ENCODE data around the gene GFRA4. TPM values are rescaled to one million over a fixed set of nuclear protein-coding genes. Genes with fewer than 3 reads are reported as not detected.

GFRA4 gene
- total RNA-seq, 1 experiment from 2014 or later: not detected

DNA sequence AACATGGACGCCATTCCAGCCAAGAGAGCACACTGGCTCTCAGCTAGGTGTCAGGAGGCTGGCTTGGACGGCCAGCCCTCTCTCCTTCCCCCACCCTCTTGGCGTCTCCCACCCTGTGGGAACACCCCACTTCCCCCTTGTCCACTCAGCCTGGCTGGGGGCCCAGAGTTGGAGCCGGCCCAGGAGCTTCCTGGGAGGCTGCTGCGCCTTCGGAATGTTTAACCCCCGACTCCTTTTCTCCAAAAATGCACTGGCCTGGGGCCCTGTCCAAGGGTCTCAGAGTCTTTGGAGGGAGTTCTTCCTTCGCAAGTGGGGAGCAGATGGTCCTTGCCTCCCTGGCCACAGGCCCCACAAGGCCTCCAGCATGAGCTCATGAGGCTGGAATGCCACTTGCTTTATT lies 14.5 kb upstream of the GFRA4 start:
- H3K4me1 Mint-ChIP-seq: peaks cover 16 to 29% of the 10 kb centered on the region in 2 experiments
- no peak overlapping the region for H3K56ac ChIP-seq (ENCODE audit: insufficient read length, low read depth, low read length)
- H3K9me3 ChIP-seq (ENCODE audit: control insufficient read depth, low read depth, low read length): no peaks in the 10 kb centered on the region
- H3K9me3 Mint-ChIP-seq: no peaks in the 10 kb centered on the region; a peak in 1 of 5 replicates
- no peak overlapping the region for H3K14ac ChIP-seq (ENCODE audit: insufficient read depth, low read length)
- no peak overlapping the region for H3K9ac ChIP-seq (ENCODE audit: extremely low read depth, insufficient read length, low read length)
- no peak overlapping the region for H2AK5ac ChIP-seq (ENCODE audit: insufficient read length, low read length)
- no peak overlapping the region; a peak in 1 of 7 replicates for H3K27ac Mint-ChIP-seq
- peaks cover 2% of the 10 kb centered on the region; the same call in 1 of the 2 replicates for H3K27me3 ChIP-seq (ENCODE audit: insufficient read depth, low read length)
- no peaks in the 10 kb centered on the region for H4K20me1 ChIP-seq (ENCODE audit: control insufficient read depth, insufficient read depth, insufficient read length)
- H4K8ac ChIP-seq (replicated peaks; ENCODE audit: insufficient read length, low read depth, low read length): no peak overlapping the region
- no peak overlapping the region for H2BK20ac ChIP-seq (ENCODE audit: low read depth, low read length, poor library complexity, severe bottlenecking)
- peaks cover 13% of the 10 kb centered on the region for H3K23me2 ChIP-seq (ENCODE audit: insufficient read length, low read depth, low read length, poor library complexity, severe bottlenecking)
- H2BK120ac ChIP-seq (ENCODE audit: low read depth, low read length, poor library complexity, severe bottlenecking): no peak overlapping the region
- no peaks in the 10 kb centered on the region for H3K79me2 ChIP-seq (ENCODE audit: insufficient read depth, low read length)
- H3K27ac ChIP-seq (ENCODE audit: insufficient read length, low read depth, low read length): no peak overlapping the region
- H3K4me3 Mint-ChIP-seq: no peak overlapping the region
- no peak overlapping the region for H3K4me2 ChIP-seq (ENCODE audit: insufficient read depth, insufficient read length, low read length)
- no peaks in the 10 kb centered on the region for H3K79me1 ChIP-seq (ENCODE audit: insufficient read depth, low read depth, low read length, poor library complexity, severe bottlenecking)
- no peak overlapping the region for H3K4ac ChIP-seq (ENCODE audit: low read depth, low read length)
- no peak overlapping the region for H3K18ac ChIP-seq (ENCODE audit: insufficient read length, low read depth, low read length)
- no peaks in the 10 kb centered on the region; the same call in 1 of the 2 replicates for H3K4me1 ChIP-seq (ENCODE audit: insufficient read depth, low read length)
- no peak overlapping the region for H3T11ph ChIP-seq (ENCODE audit: low read length)
- H2AFZ ChIP-seq (ENCODE audit: low read length): no peak overlapping the region
- H4K5ac ChIP-seq (ENCODE audit: insufficient read length, low read depth, low read length): no peak overlapping the region
- no CpG with 5 or more reads among the region's 8 CpGs for WGBS (ENCODE audit: extremely low coverage, insufficient read length, low lambda C conversion rate)
- H3K27me3 Mint-ChIP-seq (ENCODE audit: low read depth): peaks cover 43% of the 10 kb centered on the region
- no peak overlapping the region for H4K91ac ChIP-seq (ENCODE audit: insufficient read length, low read depth, low read length)
- DNase-seq: no peak
- H3K23ac ChIP-seq (ENCODE audit: insufficient read length, low read depth, low read length): no peak overlapping the region
- H2BK12ac ChIP-seq (ENCODE audit: insufficient read length, low read depth, low read length): no peak overlapping the region
- TF ChIP-seq, protein P1, sequence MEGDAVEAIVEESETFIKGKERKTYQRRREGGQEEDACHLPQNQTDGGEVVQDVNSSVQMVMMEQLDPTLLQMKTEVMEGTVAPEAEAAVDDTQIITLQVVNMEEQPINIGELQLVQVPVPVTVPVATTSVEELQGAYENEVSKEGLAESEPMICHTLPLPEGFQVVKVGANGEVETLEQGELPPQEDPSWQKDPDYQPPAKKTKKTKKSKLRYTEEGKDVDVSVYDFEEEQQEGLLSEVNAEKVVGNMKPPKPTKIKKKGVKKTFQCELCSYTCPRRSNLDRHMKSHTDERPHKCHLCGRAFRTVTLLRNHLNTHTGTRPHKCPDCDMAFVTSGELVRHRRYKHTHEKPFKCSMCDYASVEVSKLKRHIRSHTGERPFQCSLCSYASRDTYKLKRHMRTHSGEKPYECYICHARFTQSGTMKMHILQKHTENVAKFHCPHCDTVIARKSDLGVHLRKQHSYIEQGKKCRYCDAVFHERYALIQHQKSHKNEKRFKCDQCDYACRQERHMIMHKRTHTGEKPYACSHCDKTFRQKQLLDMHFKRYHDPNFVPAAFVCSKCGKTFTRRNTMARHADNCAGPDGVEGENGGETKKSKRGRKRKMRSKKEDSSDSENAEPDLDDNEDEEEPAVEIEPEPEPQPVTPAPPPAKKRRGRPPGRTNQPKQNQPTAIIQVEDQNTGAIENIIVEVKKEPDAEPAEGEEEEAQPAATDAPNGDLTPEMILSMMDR (conservative IDR thresholded peaks at IDR 0.05): no peak
- H2BK5ac ChIP-seq (ENCODE audit: insufficient read length, low read length): no peak overlapping the region
- no peaks in the 10 kb centered on the region for H3K36me3 Mint-ChIP-seq (ENCODE audit: insufficient read depth in 1 of 3, low read depth in 3 of 3)
- H2BK15ac ChIP-seq (ENCODE audit: low read depth, low read length): no peak overlapping the region
